Upper lobe of left lung (tissue), 6 donors: ENCODE measurements around the gene RAET1E. TPM values are rescaled to one million over a fixed set of nuclear protein-coding genes. Genes with fewer than 3 reads are reported as not detected.
A peak's percentile ranks its signal among the peaks of the same experiment; 100 is the strongest.
"Not testable (repeated sequence)": the region's sequence is repeated elsewhere in the genome, so short reads cannot be mapped to it uniquely, and the experiment has no call there.

Experiments
- ATAC-seq, 2 donors: fragments of 200-7000 bp; cut with Tn5 transposase; one replicate each; pipeline ENCODE4 v1.9.1; 2022; ENCODE audit warnings: mild to moderate bottlenecking in 2 of 2, moderate library complexity in 2 of 2; ENCODE audit not compliant: low FRiP score in 2 of 2
- DNase-seq, 2 donors: peaks; one replicate each; pipeline ENCODE4 v3.0.0-alpha.2; 2019 to 2020
- H3K27ac ChIP-seq, 4 donors: fragments of 200-600 bp; sonication (generic); one replicate each; pipeline ENCODE4 v1.5.1; 2016 to 2019
- H3K27me3 ChIP-seq, 4 donors: fragments of 200-600 bp; sonication (generic); one replicate each; pipeline ENCODE4 v1.5.1; 2017 to 2019
- H3K36me3 ChIP-seq, 4 donors: fragments of 200-600 bp; sonication (generic); one replicate each; pipeline ENCODE4 v1.5.1; 2016 to 2019
- H3K4me1 ChIP-seq, 4 donors: fragments of 200-600 bp; sonication (generic); one replicate each; pipeline ENCODE4 v1.5.1; 2018 to 2019
- H3K4me3 ChIP-seq, 4 donors: fragments of 200-600 bp; sonication (generic); one replicate each; pipeline ENCODE4 v1.5.1; 2017 to 2019; ENCODE audit warnings: mild to moderate bottlenecking in 2 of 4, moderate library complexity in 1 of 4
- H3K9me3 ChIP-seq, 4 donors: fragments of 200-600 bp; sonication (generic); one replicate each; pipeline ENCODE4 v1.5.1; 2018 to 2019
- EP300 ChIP-seq, 4 donors: sonication (generic); formaldehyde crosslinking; IDR thresholded peaks; one replicate each; pipeline ENCODE4 v1.5.1; 2017; ENCODE audit warnings: antibody characterized with exemption in 4 of 4, control low read depth in 2 of 4
- POLR2A ChIP-seq, 4 donors: fragments of 450-650 bp; IDR thresholded peaks; one replicate each; pipeline ENCODE4 v1.5.1; 2016 to 2017; ENCODE audit warnings: antibody characterized with exemption in 4 of 4, mild to moderate bottlenecking in 2 of 4
- POLR2AphosphoS5 ChIP-seq, 2 donors: sonication (generic); formaldehyde crosslinking; IDR thresholded peaks; one replicate each; pipeline ENCODE4 v1.5.1; 2017; ENCODE audit warnings: antibody characterized with exemption in 2 of 2
- WGBS, 2 donors: methylation state at CpG; one replicate each; pipeline ENCODE4 v1.1.5; 2017 to 2018; 5-methylcytosine and 5-hydroxymethylcytosine counted together
- total RNA-seq, 6 donors: library from RNA; depleted of rRNA in 4 of 6; stranded (reverse); fragments of >200 nt in 4 of 6; gene quantifications; one replicate each; pipeline versions ENCODE4 v1.1.0 to v1.2.1, GENCODE V29; 2016 to 2021
- TF ChIP-seq, protein P1 (sequence below), 6 experiments: fragments of 450-650 bp in 4 of 6; fragments of 200-600 bp in 2 of 6; sonication (generic) in 2 of 6; IDR thresholded peaks; one replicate each; pipeline ENCODE4 v1.5.1; 2016 to 2019; ENCODE audit warnings: antibody characterized with exemption in 6 of 6
- donor health status: DM: no; HTN: no; CAD: no; lungs with moderate emphysema.
- donor health status: DM: no; HTN: yes; CAD: no; lungs with severe emphysema.

The RAET1E gene
- total RNA-seq, 6 donors from 2014 or later: 0.30 to 2.3 (median 1.4) TPM; not detected in 1

DNA sequence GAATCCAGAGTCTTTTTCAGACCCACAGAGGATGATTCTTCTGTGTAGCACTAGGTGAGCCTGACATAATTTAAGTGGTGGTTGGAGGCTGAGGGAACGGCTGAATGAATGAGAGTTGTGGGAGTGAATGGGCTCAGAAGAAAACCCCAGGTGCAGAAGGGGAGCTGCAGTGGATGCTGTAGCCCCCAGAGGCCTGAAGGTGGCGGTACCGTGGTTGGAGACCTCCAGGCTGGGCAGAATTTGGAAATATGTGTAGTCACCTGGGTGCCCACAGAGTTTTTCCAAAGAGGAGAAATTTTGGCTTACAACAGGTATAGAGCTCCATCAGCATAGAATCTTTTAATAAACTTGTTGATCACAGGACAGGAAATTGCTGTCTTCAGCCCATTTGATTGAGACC, 31.5 kb upstream of the RAET1E start:
- Histone ChIP-seq H3K4me1 (peaks cover 12 to 21% (median 16%) of the 10 kb centered on the region in 4 donors), H3K36me3 (no peaks in the 10 kb centered on the region), H3K9me3 (no peaks in the 10 kb centered on the region), H3K27me3 (peaks cover 0 to 6% (median 1%) of the 10 kb centered on the region in 4 donors), H3K4me3 (no peak overlapping the region), H3K27ac (no peak overlapping the region)
- no peak for ATAC-seq
- no peak for TF ChIP-seq POLR2AphosphoS5 (IDR thresholded peaks at IDR 0.05)
- no peak for TF ChIP-seq POLR2A (IDR thresholded peaks at IDR 0.05)
- no peak for TF ChIP-seq EP300 (IDR thresholded peaks at IDR 0.05)
- TF ChIP-seq, protein P1, sequence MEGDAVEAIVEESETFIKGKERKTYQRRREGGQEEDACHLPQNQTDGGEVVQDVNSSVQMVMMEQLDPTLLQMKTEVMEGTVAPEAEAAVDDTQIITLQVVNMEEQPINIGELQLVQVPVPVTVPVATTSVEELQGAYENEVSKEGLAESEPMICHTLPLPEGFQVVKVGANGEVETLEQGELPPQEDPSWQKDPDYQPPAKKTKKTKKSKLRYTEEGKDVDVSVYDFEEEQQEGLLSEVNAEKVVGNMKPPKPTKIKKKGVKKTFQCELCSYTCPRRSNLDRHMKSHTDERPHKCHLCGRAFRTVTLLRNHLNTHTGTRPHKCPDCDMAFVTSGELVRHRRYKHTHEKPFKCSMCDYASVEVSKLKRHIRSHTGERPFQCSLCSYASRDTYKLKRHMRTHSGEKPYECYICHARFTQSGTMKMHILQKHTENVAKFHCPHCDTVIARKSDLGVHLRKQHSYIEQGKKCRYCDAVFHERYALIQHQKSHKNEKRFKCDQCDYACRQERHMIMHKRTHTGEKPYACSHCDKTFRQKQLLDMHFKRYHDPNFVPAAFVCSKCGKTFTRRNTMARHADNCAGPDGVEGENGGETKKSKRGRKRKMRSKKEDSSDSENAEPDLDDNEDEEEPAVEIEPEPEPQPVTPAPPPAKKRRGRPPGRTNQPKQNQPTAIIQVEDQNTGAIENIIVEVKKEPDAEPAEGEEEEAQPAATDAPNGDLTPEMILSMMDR (IDR thresholded peaks at IDR 0.05): peak in 1 of 6 experiments; percentile 9
- WGBS, 2 donors: 20 to 21% methylated on average over 3 of the region's 3 CpGs
- DNase-seq: no peak

- H3K27me3 ChIP-seq, DNase-seq, H3K27ac ChIP-seq, ATAC-seq, H3K36me3 ChIP-seq, H3K4me3 ChIP-seq, H3K9me3 ChIP-seq: not testable (repeated sequence)
- WGBS, 2 donors: 84 to 87% methylated on average over 4 of the region's 4 CpGs
- H3K4me1 ChIP-seq: peaks cover 22 to 38% (median 29%) of the 10 kb centered on the region in 4 donors
Observed at GRCh38 chr6:149927025-149927424, 29.1 kb upstream of the RAET1E start.

DNA sequence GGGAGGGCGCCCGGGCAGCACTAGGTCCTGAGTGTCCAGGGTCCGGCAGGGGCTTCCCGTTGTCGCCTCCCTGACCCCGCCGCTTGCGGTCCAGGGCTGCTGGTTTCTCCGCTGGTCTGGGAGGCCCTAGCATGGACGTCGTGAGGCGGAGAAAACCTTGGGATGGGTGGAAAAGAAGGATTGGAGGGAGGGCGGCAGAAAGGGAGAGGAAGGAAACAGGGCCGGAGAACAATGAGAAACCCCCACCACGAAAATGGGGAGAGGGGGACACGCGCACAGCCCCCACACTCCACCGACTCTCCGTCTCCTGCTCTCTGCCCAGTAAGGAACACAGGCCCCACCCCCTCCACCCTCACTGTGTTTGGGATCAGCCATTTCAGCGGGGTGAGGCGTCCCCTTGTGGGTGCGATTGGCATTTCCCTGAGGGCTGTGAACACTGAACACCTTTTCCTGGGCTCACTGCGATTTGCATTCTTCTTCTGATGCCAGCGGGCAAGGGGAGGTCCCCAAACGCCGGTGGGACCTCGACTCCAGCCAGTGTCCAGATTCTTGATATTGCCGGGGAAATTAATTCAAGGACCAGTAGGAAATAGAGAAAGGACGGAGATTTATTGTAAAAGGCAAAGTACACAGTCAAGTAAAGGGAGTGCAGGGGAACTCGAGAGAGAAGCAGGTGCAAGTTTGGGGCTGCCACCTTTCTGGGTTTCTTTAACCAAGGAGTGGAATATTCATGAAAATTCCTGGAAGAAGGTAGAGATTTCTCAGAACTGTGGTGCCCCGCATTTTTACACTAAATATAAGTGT, 28.3 kb upstream of the RAET1E start:
- Histone ChIP-seq H3K4me1 (peaks cover 22 to 38% (median 29%) of the 10 kb centered on the region in 4 donors), H3K9me3 (no peaks in the 10 kb centered on the region), H3K4me3 (peak overlapping the region; percentile 22 to 61 (median 49)), H3K27ac (peak overlapping the region; percentile 60 to 83 (median 79)), H3K27me3 (peaks cover 0 to 6% (median 3%) of the 10 kb centered on the region in 4 donors), H3K36me3 (no peaks in the 10 kb centered on the region)
- no peak for TF ChIP-seq POLR2AphosphoS5 (IDR thresholded peaks at IDR 0.05)
- TF ChIP-seq EP300 (IDR thresholded peaks at IDR 0.05): no peak
- TF ChIP-seq, protein P1 (IDR thresholded peaks at IDR 0.05): peak; percentile 91 to 96 (median 95)
- 3% methylated on average over 28 to 31 of the region's 31 CpGs for WGBS, 2 donors
- peak; percentile 92 to 94 for ATAC-seq
- DNase-seq: peak in 1 of 2 donors; percentile 91

- DNase-seq (peak; percentile 31 to 85), ATAC-seq (peak; percentile 48 to 51)
- no peaks in the 10 kb centered on the region for H3K36me3 ChIP-seq
- H3K27ac ChIP-seq: peak overlapping the region; percentile 60 to 83 (median 79)
- H3K4me1 ChIP-seq: peaks cover 22 to 38% (median 29%) of the 10 kb centered on the region in 4 donors
- TF ChIP-seq POLR2A (IDR thresholded peaks at IDR 0.05) (no peak), EP300 (IDR thresholded peaks at IDR 0.05) (no peak), POLR2AphosphoS5 (IDR thresholded peaks at IDR 0.05) (no peak)
- TF ChIP-seq, protein P1 (IDR thresholded peaks at IDR 0.05): no peak
- peaks cover 0 to 6% (median 3%) of the 10 kb centered on the region in 4 donors for H3K27me3 ChIP-seq
- H3K9me3 ChIP-seq: no peaks in the 10 kb centered on the region
- H3K4me3 ChIP-seq: peak overlapping the region; percentile 22 to 61 (median 49)
- 9 to 19% methylated on average over 13 to 21 of the region's 34 CpGs for whole genome bisulfite sequencing, 2 donors
Observed at GRCh38 chr6:149925253-149925973, 27.5 kb upstream of the RAET1E start.

GRCh38 chr6:149924933-149925252, 27.0 kb upstream of the RAET1E start:
- 71 to 76% methylated on average over 4 of the region's 4 CpGs for WGBS, 2 donors
- Histone ChIP-seq H3K27me3 (peaks cover 0 to 6% (median 1%) of the 10 kb centered on the region in 4 donors), H3K9me3 (no peaks in the 10 kb centered on the region), H3K4me3 (no peak overlapping the region), H3K27ac (peak overlapping the region in 2 of 4 donors; percentile 82 to 83), H3K36me3 (no peaks in the 10 kb centered on the region), H3K4me1 (peaks cover 22 to 38% (median 29%) of the 10 kb centered on the region in 4 donors)
- DNase-seq (peak in 1 of 2 donors; percentile 14), ATAC-seq (peak in 1 of 2 donors; percentile 1)
- TF ChIP-seq, protein P1 (IDR thresholded peaks at IDR 0.05): no peak
- TF ChIP-seq POLR2AphosphoS5 (IDR thresholded peaks at IDR 0.05) (no peak), POLR2A (IDR thresholded peaks at IDR 0.05) (no peak), EP300 (IDR thresholded peaks at IDR 0.05) (no peak)
